Superior temporal gyrus (tissue), 1 donor: Measurements from ENCODE around the gene FBLN2.
"Not testable (repeated sequence)": the region's sequence is repeated elsewhere in the genome, so short reads cannot be mapped to it uniquely, and the experiment has no call there.

Source experiments
- DNase-seq: peaks from one replicate; pipeline ENCODE4 v3.0.0-alpha.2; 2016; ENCODE audit errors: extremely low spot score

Gene FBLN2

DNA sequence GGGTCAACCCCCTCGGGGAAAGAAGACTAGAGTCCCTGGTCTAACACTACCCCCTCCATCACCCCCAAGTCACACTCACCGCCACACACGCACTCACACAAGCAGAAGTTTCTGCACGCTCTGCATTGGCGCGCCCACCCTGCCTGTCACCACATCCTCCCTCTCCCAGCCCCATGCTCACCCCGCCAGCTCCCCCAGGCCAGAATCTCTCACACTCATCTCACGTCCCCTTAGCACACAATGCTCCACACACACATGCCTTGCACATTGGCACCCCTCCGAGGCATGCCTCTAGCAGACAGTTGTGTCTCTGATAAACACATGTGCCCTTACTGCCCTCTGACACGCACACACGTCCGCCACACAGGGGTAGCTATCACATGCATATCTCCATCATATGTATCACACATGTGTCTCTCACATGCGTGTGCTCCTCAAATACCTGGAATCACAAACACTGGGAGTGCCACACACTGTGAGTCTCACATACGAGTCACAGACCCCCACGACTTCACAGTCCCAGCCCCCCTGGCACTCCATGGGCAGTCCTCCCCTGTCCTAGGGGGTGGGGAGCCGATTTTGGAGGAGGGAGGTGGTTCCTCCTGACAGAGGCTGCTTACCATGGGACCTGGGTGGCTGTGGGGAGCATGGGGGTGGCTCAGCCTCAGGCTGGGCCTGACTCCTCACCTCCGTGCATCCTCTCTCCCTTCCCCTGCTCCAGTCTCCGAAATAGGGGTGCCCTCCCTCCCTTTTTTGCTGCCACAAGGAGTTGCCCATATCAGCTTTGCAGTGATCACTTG is 898 bp downstream of the FBLN2 start:
- no peak for DNase-seq

DNA sequence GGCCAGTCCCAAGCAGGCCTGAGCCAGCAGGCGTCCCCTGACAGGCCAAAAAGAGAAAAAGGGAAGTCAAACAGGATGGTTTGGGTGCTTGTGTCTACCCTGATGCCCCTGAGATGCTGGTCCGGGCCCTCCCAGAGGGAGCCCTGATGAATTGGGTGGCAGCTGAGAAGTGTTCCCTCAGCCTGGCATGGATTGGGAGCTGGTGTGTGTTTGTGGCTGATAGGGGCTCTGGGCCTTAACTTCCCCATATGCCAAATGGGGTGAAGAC is 1.4 kb downstream of the FBLN2 start:
- no peak for DNase-seq

- DNase-seq: no peak
These were observed 2.0 kb downstream of the FBLN2 start for GRCh38 chr3:13550791-13551360.

- DNase-seq: no peak
These were observed 4.1 kb downstream of the FBLN2 start for GRCh38 chr3:13552857-13553652.

- DNase-seq: no peak
These were observed 4.8 kb downstream of the FBLN2 start for GRCh38 chr3:13553686-13554085.

DNA sequence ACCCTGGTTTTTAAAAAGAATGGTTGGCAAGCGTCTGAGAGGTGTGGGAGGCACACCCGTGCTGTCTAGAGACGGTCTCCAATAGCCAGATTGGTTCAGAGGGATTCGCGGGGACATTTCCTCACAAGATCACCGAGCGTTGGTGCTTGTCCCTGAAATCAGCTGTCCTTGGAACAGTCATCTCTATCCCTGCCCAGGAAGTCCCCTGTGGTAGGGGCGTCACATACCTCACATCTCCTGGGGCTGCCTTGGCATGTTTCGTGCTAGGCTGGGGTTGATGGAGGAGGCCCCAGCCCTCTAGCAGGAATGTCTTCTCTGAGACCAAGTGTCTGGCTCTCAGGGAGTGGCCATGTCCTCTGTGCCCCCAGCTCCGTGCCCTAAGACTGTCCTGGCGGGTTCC is 6.8 kb downstream of the FBLN2 start:
- no peak for DNase-seq

- no peak for DNase-seq
These were observed 7.3 kb downstream of the FBLN2 start for GRCh38 chr3:13556207-13556606.

DNA sequence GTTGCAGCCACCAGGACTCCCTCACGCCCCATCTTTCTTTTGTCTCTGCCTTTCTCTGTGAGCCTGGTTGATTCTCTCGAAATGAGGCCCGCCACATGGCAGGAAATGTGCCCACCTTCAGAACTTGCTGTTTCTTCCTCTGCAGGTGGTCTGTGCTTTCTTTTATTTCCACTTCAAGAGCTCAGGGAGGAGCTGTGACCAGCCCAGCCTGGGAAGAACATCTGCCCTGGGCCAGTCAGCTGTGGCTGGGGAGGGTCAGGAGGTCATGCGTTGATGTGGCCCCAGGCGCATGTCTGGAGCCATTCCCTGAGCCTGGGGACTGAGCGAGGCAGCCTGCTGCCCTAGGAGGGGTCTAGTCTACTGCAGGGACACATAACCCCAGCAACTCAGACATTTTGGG is 8.0 kb downstream of the FBLN2 start:
- DNase-seq: no peak

DNA sequence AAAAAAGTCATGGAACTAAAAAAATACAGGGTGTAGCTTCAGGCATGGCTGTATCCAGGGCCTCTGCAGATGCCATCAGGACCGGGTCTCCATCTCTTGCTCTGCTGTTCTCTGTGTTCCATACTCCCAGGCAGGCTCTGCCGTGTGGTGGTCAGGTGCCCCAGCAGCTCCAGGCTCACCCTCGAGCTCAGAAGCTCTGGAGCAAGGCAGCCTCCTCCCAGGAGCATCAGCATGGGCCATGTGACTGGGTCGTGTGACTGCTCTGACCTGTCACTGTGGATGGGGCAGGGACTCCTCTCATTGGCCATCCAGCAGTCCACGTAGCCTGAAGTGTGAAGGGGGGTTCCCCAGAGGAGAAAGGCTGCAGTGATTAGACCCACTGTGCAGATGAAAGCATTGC is 8.5 kb downstream of the FBLN2 start:
- no peak for DNase-seq

GRCh38 chr3:13557926-13558325 is 9.0 kb downstream of the FBLN2 start:
- DNase-seq: no peak

DNA sequence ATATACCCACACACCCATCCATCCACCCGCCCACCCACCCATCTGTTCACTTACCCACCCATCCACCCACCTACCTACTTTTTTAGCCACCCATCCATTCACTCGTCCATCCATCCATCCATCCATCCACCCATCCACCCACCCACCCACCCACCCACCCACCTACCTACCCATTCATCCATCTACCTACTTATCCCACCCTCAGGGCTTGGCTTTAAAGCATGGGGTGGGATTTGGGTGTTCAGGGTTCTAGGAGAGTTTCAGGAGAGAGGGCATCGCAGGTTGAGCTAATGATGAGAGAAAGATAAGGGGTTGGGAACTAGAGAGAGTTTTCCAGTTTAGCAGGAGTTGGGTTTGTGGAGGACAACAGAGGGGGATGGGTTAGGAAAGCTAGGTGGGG is 9.7 kb downstream of the FBLN2 start:
- no peak for DNase-seq

GRCh38 chr3:13559764-13560525 is 11.0 kb downstream of the FBLN2 start:
- DNase-seq: no peak

DNA sequence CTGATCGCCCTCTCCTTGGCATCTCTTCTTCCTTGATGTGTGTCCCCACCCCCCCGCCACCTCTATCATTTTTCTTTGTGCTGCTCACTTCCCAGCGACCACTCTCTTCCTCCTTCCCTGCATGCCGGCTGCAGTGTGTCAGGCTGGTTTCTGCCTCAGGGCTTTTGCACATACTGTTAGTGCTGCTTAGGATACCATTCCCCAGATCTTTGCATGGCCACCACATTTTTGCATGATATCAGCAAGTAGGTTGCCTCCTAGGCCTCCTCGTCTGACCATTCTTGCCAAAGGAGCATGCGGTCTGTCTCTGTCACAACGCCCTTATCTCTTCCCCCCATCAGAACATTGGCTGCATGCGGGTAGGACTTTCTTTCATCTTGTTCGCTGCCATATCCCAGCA is 12.5 kb downstream of the FBLN2 start:
- DNase-seq: no peak

DNA sequence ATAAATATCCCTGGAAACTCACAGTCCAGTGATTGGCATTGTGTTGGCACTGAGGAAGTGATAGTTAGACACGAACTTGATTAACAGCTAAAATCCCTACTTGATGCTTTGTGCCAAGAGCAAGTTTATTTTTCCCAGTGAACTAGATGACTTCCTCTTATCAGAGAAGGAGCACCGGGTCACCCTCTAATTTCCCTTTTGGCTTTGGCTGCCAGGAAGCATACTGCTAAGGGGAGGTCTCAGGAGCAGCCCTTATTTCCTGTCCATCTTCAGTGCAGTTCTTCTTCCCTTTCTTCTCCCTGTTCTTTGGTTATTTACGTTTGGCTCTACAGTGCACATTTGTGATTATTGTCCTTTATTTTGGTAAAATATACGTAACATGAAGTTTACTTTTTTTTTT is 13.0 kb downstream of the FBLN2 start:
- DNase-seq: no peak

DNA sequence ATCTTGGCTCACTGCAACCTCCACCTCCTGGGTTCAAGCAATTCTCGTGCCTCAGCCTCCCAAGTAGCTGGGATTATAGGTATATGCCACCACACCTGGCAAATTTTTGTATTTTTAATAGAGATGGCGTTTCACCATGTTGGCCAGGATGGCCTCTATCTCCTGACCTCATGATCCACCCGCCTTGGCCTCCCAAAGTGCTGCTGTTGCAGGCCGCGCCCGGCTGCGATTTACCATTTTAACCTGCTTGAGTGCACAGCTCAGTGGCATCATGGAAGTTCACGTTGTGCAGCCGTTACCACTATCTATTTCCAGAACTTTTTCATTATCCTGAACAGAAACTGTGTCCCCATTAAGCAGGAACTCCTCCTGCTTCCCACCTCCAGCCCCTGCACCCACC is 13.5 kb downstream of the FBLN2 start:
- not testable (repeated sequence) for DNase-seq

GRCh38 chr3:13563321-13563720 is 14.4 kb downstream of the FBLN2 start:
- DNase-seq: no peak

DNA sequence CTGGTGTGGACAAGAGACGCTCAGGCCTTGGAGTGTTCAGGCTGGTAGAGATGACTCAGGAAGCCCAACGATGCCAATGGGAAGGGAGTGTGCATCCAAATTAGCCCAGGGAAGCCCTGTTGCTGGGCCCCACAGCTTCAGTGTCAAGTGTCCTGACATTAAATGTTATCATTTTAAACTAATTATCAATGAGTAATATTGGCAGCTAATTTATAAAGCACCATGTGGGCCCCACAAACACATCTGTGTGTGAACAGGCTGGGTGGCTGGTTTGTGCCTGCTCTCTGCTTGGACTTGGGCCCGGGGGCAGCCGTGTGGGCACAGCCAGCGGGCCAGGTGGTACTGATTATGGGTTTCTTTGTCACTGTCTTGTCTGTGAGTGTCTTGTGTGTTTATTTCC is 15.0 kb downstream of the FBLN2 start:
- no peak for DNase-seq

- DNase-seq: no peak
These were observed 16.0 kb downstream of the FBLN2 start for GRCh38 chr3:13564751-13565560.

DNA sequence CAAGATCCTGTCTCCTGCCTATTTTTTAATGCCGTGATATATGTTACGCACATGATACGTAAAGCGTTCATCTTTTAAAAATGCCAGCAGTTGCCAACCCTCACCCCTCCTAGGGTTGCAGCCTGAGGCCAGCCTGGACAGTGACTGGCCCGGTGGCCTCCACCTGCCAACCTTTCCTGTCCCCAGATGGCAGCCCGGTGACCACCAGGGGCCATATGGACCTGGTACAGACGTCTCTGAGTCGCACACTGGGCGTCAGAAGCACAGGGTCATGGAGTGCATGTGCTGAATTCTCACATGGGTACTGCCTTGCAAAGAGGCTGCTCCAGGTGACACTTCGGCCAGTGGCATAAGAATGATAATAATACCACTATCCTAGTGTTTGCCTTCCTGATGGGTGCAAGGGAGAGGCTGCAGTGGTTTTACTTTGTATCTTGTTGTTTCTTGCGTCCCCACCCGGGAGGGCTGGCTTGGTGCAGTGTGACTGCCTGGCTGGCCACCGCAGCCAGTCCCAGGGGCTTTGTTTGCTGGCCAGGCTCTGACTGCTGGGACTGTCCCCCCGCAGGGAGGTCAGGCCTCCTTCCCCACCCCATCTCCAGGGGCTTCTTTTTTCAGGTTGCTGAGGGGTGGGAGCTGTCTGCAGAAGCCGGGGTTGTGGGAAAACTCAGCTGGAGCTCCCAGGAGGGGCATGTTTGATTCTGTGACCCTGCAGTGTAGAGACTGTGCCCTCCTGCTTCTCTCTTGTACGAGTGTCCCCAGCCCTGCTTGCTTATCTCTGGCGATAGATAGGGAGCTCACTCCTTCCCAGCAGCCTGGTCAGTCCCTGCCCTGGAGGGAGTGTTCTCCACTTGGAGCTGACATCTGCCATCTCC is 16.9 kb downstream of the FBLN2 start:
- no peak for DNase-seq

DNA sequence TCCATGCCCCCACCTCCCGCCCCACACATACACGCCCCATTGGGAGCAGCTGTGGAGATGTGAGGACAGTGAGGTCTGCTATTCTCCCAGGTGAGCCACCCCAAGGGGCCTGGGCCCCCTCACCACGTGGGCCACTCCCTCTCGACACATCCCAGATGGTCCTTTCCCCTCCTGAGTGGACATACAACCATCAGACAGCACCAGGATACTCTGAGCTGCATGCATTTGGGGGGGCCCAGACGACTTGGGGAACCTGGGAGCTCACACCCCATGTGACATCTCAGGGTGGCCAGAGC is 17.5 kb downstream of the FBLN2 start:
- no peak for DNase-seq

- no peak for DNase-seq
These were observed 17.9 kb downstream of the FBLN2 start for GRCh38 chr3:13566769-13567310.
